Endothelial cell of umbilical vein (primary cell): ENCODE measurements around the gene DOCK1. TPM values are rescaled to one million over a fixed set of nuclear protein-coding genes. Genes with fewer than 3 reads are reported as not detected.

Experiments used
- BruUV-seq: library from RNA; stranded (reverse); fragments of 400-500 nt; replicated peaks from 2 replicates; lab custom pipeline; 2021; lab: Mats Ljungman, UMichigan
- CTCF ChIA-PET: fragments of 300-600, 350-600 bp; sonication (Branson Sonifier 250); formaldehyde crosslinking; loops from one replicate; lab custom pipeline; 2021; ENCODE audit warnings: antibody characterized with exemption, inconsistent platforms; lab: Charles Lee
- POLR2A ChIA-PET: fragments of 300-600, 350-600 bp; sonication (Branson Sonifier 250); formaldehyde crosslinking; loops from one replicate; lab custom pipeline; 2021; ENCODE audit warnings: antibody characterized with exemption, inconsistent platforms; lab: Charles Lee
- DNase-seq: peaks from one replicate; pipeline ENCODE4 v3.0.0-alpha.2; 2011; ENCODE audit warnings: low read depth, low spot score
- FAIRE-seq: peaks from 2 replicates; lab custom pipeline; 2011; peaks lifted over from hg19 to GRCh38; lab: Jason Lieb, UNC
- H2AFZ ChIP-seq: 2 replicates; pipeline ENCODE4 v1.6.0; 2012; ENCODE audit warnings: low read depth, low read length, control low read depth, inconsistent platforms
- H3K27ac ChIP-seq: 2 replicates; pipeline ENCODE4 v1.5.1; 2011; ENCODE audit warnings: low read depth, mild to moderate bottlenecking, control low read depth, low read length, moderate library complexity; ENCODE audit not compliant: insufficient read depth
- H3K27me3 ChIP-seq, 2 experiments: 2 replicates each; pipeline versions ENCODE4 v1.6.0 to v1.6.1; 2011; ENCODE audit warnings: low read length in 2 of 2, mixed read lengths in 1 of 2; ENCODE audit not compliant: control insufficient read depth in 2 of 2, insufficient read depth in 2 of 2
- H3K36me3 ChIP-seq, 2 experiments: 2 replicates in 1 of 2; 3 replicates in 1 of 2; pipeline ENCODE4 v1.5.1; 2011; ENCODE audit warnings: low read length in 2 of 2, mild to moderate bottlenecking in 1 of 2, moderate library complexity in 1 of 2; ENCODE audit not compliant: control insufficient read depth in 2 of 2, insufficient read depth in 2 of 2; ENCODE audit errors: extremely low read depth in 1 of 2
- H3K4me1 ChIP-seq: 3 replicates; pipeline ENCODE4 v1.5.1; 2011; ENCODE audit warnings: mild to moderate bottlenecking, low read length; ENCODE audit not compliant: control insufficient read depth, insufficient read depth; ENCODE audit errors: extremely low read depth
- H3K4me2 ChIP-seq: 2 replicates; pipeline ENCODE4 v1.6.1; 2011; ENCODE audit warnings: low read length, control low read depth, mixed read lengths; ENCODE audit not compliant: insufficient read depth
- H3K4me3 ChIP-seq, 3 experiments: fragments of 200-600 bp in 1 of 3; sonication (generic), shearing (Covaris generic) in 1 of 3; replicated peaks in 1 of 3; 2 replicates each; pipeline ENCODE4 v1.5.1; 2011 to 2016; ENCODE audit warnings: control low read depth in 3 of 3, low read length in 3 of 3, mild to moderate bottlenecking in 2 of 3, inconsistent platforms in 1 of 3, low read depth in 1 of 3, moderate library complexity in 1 of 3; ENCODE audit not compliant: insufficient read depth in 1 of 3
- H3K79me2 ChIP-seq: 2 replicates; pipeline ENCODE4 v1.6.0; 2012; ENCODE audit warnings: low read length, inconsistent platforms; ENCODE audit not compliant: control insufficient read depth, insufficient read depth
- H3K9ac ChIP-seq: replicated peaks from 2 replicates; pipeline ENCODE3; 2011; ENCODE audit warnings: low read length, control low read depth; ENCODE audit not compliant: insufficient read depth; ENCODE audit errors: extremely low read depth
- H3K9me1 ChIP-seq: replicated peaks from 3 replicates; pipeline ENCODE4 v1.6.0; 2011; ENCODE audit warnings: mild to moderate bottlenecking, low read length; ENCODE audit not compliant: control insufficient read depth, insufficient read depth; ENCODE audit errors: extremely low read depth
- H3K9me3 ChIP-seq: replicated peaks from 2 replicates; pipeline ENCODE4 v1.5.1; 2012; ENCODE audit warnings: low read length, inconsistent platforms; ENCODE audit not compliant: control insufficient read depth, insufficient read depth
- H4K20me1 ChIP-seq: replicated peaks from 2 replicates; pipeline ENCODE3; 2011; ENCODE audit warnings: mild to moderate bottlenecking, low read length; ENCODE audit not compliant: control insufficient read depth, insufficient read depth; ENCODE audit errors: extremely low read depth
- CTCF ChIP-seq, 2 donors: IDR thresholded peaks; 1 replicate in 1 of 2; 2 replicates in 1 of 2; pipeline ENCODE4 v1.5.1; 2011; ENCODE audit warnings: low read length in 2 of 2, mild to moderate bottlenecking in 2 of 2, moderate library complexity in 2 of 2, control low read depth in 1 of 2, inconsistent platforms in 1 of 2, low read depth in 1 of 2; ENCODE audit not compliant: insufficient read depth in 1 of 2; ENCODE audit errors: extremely low read depth in 1 of 2
- EZH2 ChIP-seq: IDR thresholded peaks from 2 replicates; pipeline ENCODE4 v1.6.1; 2012; ENCODE audit warnings: borderline replicate concordance, low read depth, mild to moderate bottlenecking, moderate library complexity, low read length, inconsistent platforms; ENCODE audit not compliant: severe bottlenecking
- FOS ChIP-seq: IDR thresholded peaks from 2 replicates; pipeline ENCODE4 v1.6.1; 2011; ENCODE audit warnings: mild to moderate bottlenecking, low read length, moderate library complexity, borderline replicate concordance; ENCODE audit not compliant: insufficient read depth
- GATA2 ChIP-seq: IDR thresholded peaks from 2 replicates; pipeline ENCODE4 v1.7.0; 2011; ENCODE audit warnings: low read depth, mild to moderate bottlenecking, moderate library complexity, mixed read lengths, low read length; ENCODE audit not compliant: insufficient read length, insufficient read depth
- JUN ChIP-seq: IDR thresholded peaks from 2 replicates; pipeline ENCODE4 v1.6.1; 2011; ENCODE audit warnings: borderline replicate concordance, low read depth; ENCODE audit not compliant: insufficient read length, insufficient read depth
- MAX ChIP-seq: IDR thresholded peaks from 2 replicates; pipeline ENCODE4 v1.6.1; 2011; ENCODE audit not compliant: insufficient read depth, insufficient read length
- MYC ChIP-seq: IDR thresholded peaks from one replicate; pipeline ENCODE4 v1.6.1; 2011; ENCODE audit warnings: mild to moderate bottlenecking, low read depth, low read length
- POLR2A ChIP-seq: IDR thresholded peaks from 2 replicates; pipeline ENCODE4 v1.6.1; 2012; ENCODE audit warnings: low read depth, mild to moderate bottlenecking, control low read depth, low read length
- POLR2AphosphoS5 ChIP-seq: IDR thresholded peaks from 2 replicates; pipeline ENCODE4 v1.6.1; 2012; ENCODE audit warnings: low read depth, mild to moderate bottlenecking, control low read depth, low read length, moderate library complexity; ENCODE audit not compliant: insufficient read depth
- dilution Hi-C: fragments of 300-500 bp; cut with MboI; formaldehyde crosslinking; loops from one replicate; pipeline ENCODE4 v1.15.0; 2019; ENCODE audit warnings: low sequenced_read_pairs; ENCODE audit not compliant: extremely low pct_ligation_motif_present
- intact Hi-C: fragments of 100-400 bp; cut with micrococcal nuclease; formaldehyde crosslinking; loops from one replicate; pipeline ENCODE4 v1.10.0; 2022
- polyA plus RNA-seq, 4 experiments: library from polyadenylated mRNA; depleted of rRNA in 3 of 4; stranded (reverse) in 3 of 4; unstranded in 1 of 4; fragments of >200 nt; gene quantifications; 2 replicates each; pipeline versions ENCODE4 v1.2.1 to v1.2.3, GENCODE V29; 2011 to 2012; ENCODE audit warnings: missing spikeins in 1 of 4
- total RNA-seq: library from RNA; stranded (reverse); gene quantifications from 2 replicates; pipeline ENCODE4 v1.2.3, GENCODE V29; 2021

The DOCK1 gene
- total and polyA plus RNA-seq, 2 donors (not counting 3 experiments of a cell fraction or from before 2014, with no cell fraction given) = 22.5 to 83.1 TPM

GRCh38 chr10:126907423-126907970 is 2.3 kb downstream of the DOCK1 start:
- no peak for DNase-seq
- no peak for FAIRE-seq
- H3K9me3 ChIP-seq = no peaks in the 10 kb centered on the region
- no TSS peak for BruUV-seq
- H4K20me1 ChIP-seq = no peaks in the 10 kb centered on the region
- peaks cover 8% of the 10 kb centered on the region for H3K4me1 ChIP-seq
- ChIA-PET CTCF (interaction anchor here (1.5 kb wide), 1 partner anchor 973 kb away, joined by 3 read pairs; no protein-coding TSS in a partner anchor), POLR2A (no interaction called here)
- TF ChIP-seq EZH2 = no peak
- no peak for TF ChIP-seq POLR2AphosphoS5
- no peaks in the 10 kb centered on the region for H3K9me1 ChIP-seq
- no peaks in the 10 kb centered on the region for H3K36me3 ChIP-seq
- H3K4me2 ChIP-seq = no peak overlapping the region
- H3K79me2 ChIP-seq = peaks cover 64% of the 10 kb centered on the region
- no peak overlapping the region for H3K4me3 ChIP-seq
- dilution Hi-C loops = no loop called here
- no peak overlapping the region for H3K27ac ChIP-seq
- H3K9ac ChIP-seq = no peak overlapping the region
- intact Hi-C loops = loop anchor here (10.0 kb wide), 3 partner anchors 177 to 843 kb away; no protein-coding TSS in a partner anchor
- no peaks in the 10 kb centered on the region for H3K27me3 ChIP-seq
- no peak overlapping the region for H2AFZ ChIP-seq

GRCh38 chr10:126908225-126908624 is 3.0 kb downstream of the DOCK1 start:
- dilution Hi-C loops = no loop called here
- H2AFZ ChIP-seq = no peak overlapping the region
- H3K27ac ChIP-seq = no peak overlapping the region
- H3K9ac ChIP-seq = no peak overlapping the region
- CTCF ChIA-PET = interaction anchor here (1.5 kb wide), 1 partner anchor 974 kb away, joined by 3 read pairs; no protein-coding TSS in a partner anchor
- H4K20me1 ChIP-seq = no peaks in the 10 kb centered on the region
- FAIRE-seq = no peak
- H3K9me1 ChIP-seq = no peaks in the 10 kb centered on the region
- no peak overlapping the region for H3K4me3 ChIP-seq
- no peak overlapping the region for H3K4me2 ChIP-seq
- POLR2A ChIA-PET = no interaction called here
- H3K4me1 ChIP-seq = peaks cover 8% of the 10 kb centered on the region
- no TSS peak for BruUV-seq
- intact Hi-C loops = loop anchor here (10.0 kb wide), 3 partner anchors 177 to 843 kb away; no protein-coding TSS in a partner anchor
- TF ChIP-seq MYC = no peak
- no peak for TF ChIP-seq POLR2A
- TF ChIP-seq EZH2 = no peak
- TF ChIP-seq CTCF (IDR thresholded peaks at IDR 0.05; ENCODE audit: extremely low read depth in 1 of 2, insufficient read depth in 1 of 2, low read depth in 1 of 2, low read length in 2 of 2) = no peak
- TF ChIP-seq GATA2 = no peak
- TF ChIP-seq POLR2AphosphoS5 = no peak
- TF ChIP-seq MAX = no peak
- TF ChIP-seq JUN = no peak
- TF ChIP-seq FOS = no peak
- H3K9me3 ChIP-seq = no peaks in the 10 kb centered on the region
- no peak for DNase-seq
- H3K79me2 ChIP-seq = peaks cover 71% of the 10 kb centered on the region
- no peaks in the 10 kb centered on the region for H3K27me3 ChIP-seq
- no peaks in the 10 kb centered on the region for H3K36me3 ChIP-seq
